Ectodermal cell (in vitro differentiated cells): ENCODE results near the gene CELSR3.

Experiments used
- H3K27ac ChIP-seq: 2 replicates; pipeline ENCODE4 v1.7.0; 2013; ENCODE audit warnings: mild to moderate bottlenecking, low read depth, low read length; ENCODE audit not compliant: insufficient read depth, poor library complexity, severe bottlenecking
- H3K27me3 ChIP-seq: 2 replicates; pipeline ENCODE4 v1.7.0; 2013; ENCODE audit warnings: mild to moderate bottlenecking, low read length; ENCODE audit not compliant: insufficient read depth, control insufficient read depth, poor library complexity, severe bottlenecking
- H3K36me3 ChIP-seq: one replicate; pipeline ENCODE4 v1.7.0; 2013; ENCODE audit warnings: low read length; ENCODE audit not compliant: control insufficient read depth, insufficient read depth
- H3K4me1 ChIP-seq: one replicate; pipeline ENCODE4 v1.7.0; 2013; ENCODE audit warnings: low read length; ENCODE audit not compliant: control insufficient read depth, insufficient read depth
- H3K4me3 ChIP-seq: 2 replicates; pipeline ENCODE4 v1.7.0; 2013; ENCODE audit warnings: low read depth, low read length, control low read depth; ENCODE audit not compliant: insufficient read depth
- H3K9me3 ChIP-seq: 2 replicates; pipeline ENCODE4 v1.7.0; 2013; ENCODE audit warnings: mild to moderate bottlenecking, low read length, moderate library complexity; ENCODE audit not compliant: control insufficient read depth
- WGBS, 2 experiments: methylation state at CpG; one replicate each; pipeline ENCODE4 v1.1.7; 2013; ENCODE audit warnings: missing lambda C conversion rate in 2 of 2; 5-methylcytosine and 5-hydroxymethylcytosine counted together

Gene CELSR3

DNA sequence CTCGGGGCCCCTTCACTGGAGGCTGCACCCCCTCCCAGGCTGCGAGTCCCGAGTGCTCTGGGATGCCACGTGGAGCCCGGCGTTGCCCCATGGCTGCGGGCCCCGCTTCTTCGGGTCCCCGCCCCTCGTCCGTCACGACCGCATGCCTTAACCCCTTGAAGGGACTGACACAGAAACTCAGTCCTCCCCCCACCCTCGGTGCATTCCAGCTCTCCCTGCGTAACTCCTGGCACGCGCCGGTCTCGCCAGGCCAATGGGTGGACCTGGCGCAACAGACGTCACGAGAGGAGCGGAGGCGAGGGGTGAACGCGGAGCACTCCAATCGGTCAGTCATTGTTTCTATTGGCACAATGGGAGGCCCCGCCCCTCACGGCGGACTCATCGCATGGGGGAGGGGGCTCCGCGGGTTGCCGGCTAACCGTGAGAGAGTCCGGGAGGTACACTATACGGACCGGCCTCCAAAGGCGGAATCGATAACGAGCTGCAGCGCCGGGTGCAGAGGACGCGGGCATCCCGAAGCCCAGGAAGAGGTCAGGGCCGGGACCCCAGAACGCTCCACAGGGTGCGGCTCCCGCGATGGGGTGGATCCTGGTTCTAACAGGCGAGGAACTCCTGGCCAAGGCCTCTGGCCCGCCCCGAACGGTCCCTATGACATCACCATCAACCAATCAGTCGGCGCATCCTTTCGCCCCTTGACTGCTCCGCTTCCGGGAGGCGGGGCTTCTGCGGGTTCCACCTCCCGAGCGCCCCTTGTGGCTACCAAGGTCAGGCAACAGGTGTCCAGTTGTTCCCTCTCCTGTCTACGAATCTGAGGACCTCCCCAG lies 1.0 kb upstream of the CELSR3 start:
- H3K27ac ChIP-seq: peak overlapping the region; percentile 100
- H3K9me3 ChIP-seq: no peaks in the 10 kb centered on the region
- peaks cover 17% of the 10 kb centered on the region for H3K36me3 ChIP-seq
- H3K4me1 ChIP-seq: peaks cover 9% of the 10 kb centered on the region
- peak overlapping the region; percentile 74 for H3K4me3 ChIP-seq
- H3K27me3 ChIP-seq: no peaks in the 10 kb centered on the region
- 0% methylated on average over 66 of the region's 66 CpGs for WGBS, 2 experiments

DNA sequence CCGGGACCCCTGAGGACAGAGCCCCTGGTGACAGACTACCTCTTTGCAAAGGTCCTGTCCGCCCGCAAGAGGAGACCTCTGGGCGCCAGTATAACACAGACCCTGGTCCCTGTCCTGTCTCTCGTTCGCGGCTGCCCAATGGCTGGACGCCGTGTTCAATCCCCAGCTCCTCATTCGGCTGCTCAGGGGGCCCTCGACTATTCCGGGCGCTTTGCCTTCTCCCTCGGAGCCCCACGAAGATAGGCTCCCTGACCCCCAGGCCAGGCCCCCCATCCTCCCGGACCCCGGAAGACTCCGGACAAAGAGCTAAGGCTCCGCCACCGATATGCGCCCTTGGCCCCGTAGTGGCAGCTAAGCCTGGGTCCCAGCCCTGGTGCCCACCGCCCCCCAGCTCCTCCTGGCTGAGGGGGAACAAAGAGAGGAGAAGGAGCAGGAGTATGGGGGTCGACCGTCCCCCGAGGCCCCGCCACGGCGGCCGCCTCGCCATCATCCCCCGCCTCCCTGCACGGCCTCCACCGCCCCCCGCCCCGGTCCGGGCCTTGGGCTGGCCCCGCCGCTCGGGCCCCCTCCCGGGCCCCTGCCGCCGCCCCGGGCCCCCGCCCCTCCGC lies 437 bp downstream of the CELSR3 start:
- peak overlapping the region; percentile 50 for H3K27ac ChIP-seq
- peaks cover 17% of the 10 kb centered on the region for H3K36me3 ChIP-seq
- no peaks in the 10 kb centered on the region for H3K27me3 ChIP-seq
- H3K9me3 ChIP-seq: no peaks in the 10 kb centered on the region
- WGBS, 2 experiments: 2% methylated on average over 44 to 46 of the region's 46 CpGs
- H3K4me1 ChIP-seq: peaks cover 9% of the 10 kb centered on the region
- peak overlapping the region; percentile 74 for H3K4me3 ChIP-seq

DNA sequence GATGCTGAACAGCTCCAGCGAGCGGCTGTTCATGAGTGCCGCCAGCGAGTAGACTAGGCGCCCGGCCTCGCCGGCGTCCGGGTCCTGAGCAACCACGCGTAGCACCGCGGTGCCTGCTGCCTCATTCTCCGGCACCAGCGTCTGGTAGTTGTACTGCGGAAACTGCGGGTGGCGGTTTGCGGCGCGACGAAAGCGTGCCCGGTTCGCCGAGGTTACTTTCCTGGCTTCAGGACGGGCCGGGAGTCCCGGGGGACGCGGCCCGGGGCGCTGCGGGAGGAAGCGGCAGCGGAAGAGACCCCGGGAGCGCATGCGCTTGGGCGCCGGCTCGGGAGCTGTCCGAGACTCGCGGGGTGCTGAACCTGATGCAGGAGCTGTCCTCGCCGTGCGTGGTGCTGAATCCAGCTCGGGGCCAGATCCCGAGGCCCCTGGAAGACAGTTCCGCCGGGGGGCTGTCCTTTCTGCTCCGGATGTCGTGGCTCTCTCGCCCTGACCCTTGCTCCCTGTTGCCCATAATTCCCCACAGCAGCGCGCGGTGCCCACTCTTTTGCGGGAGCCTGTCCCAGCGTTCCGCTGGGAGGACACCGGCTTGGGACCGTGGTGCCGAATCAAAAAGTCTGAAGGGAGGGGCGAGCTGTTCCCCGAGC lies 1.1 kb downstream of the CELSR3 start:
- H3K36me3 ChIP-seq: peaks cover 14% of the 10 kb centered on the region
- WGBS, 2 experiments: 9% methylated on average over 67 of the region's 67 CpGs

DNA sequence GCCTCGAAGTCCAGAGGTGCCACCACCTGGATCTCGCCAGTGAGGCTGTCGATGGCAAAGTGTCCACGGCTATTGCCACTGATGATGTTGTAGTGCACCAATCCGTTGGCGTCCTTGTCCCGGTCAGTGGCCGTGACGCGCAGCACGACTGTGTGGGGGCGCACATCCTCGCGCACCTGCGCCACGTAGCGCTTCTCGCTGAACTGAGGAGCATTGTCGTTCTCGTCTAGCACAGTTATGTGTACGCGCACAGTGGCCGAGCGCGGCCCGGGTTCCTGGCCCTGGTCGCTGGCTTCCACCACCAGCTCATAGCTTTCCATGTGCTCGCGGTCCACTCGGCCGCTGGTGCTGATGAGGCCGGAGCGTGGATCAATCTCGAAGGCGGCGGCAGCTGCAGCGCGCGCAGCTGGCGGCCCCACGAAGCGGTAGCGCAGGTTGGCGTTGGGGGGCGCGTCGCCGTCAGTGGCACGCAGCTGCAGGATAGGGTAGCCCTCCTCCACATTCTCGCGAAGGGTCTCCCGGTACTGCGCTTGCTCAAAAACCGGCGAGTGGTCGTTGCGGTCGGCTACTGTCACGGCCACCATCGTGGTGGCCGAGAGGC lies 1.8 kb downstream of the CELSR3 start:
- 96% methylated on average over 61 of the region's 61 CpGs for WGBS, 2 experiments
- no peak overlapping the region for H3K4me3 ChIP-seq
- H3K36me3 ChIP-seq: peaks cover 14% of the 10 kb centered on the region
- no peak overlapping the region for H3K27ac ChIP-seq
- H3K27me3 ChIP-seq: no peaks in the 10 kb centered on the region
- peaks cover 9% of the 10 kb centered on the region for H3K4me1 ChIP-seq
- H3K9me3 ChIP-seq: no peaks in the 10 kb centered on the region

More for the DNA sequence above, 1.1 kb downstream of the CELSR3 start:
- H3K27ac ChIP-seq: peak overlapping the region; percentile 50
- no peaks in the 10 kb centered on the region for H3K9me3 ChIP-seq
- H3K4me1 ChIP-seq: peaks cover 9% of the 10 kb centered on the region
- H3K27me3 ChIP-seq: no peaks in the 10 kb centered on the region
- peak overlapping the region; percentile 74 for H3K4me3 ChIP-seq

DNA sequence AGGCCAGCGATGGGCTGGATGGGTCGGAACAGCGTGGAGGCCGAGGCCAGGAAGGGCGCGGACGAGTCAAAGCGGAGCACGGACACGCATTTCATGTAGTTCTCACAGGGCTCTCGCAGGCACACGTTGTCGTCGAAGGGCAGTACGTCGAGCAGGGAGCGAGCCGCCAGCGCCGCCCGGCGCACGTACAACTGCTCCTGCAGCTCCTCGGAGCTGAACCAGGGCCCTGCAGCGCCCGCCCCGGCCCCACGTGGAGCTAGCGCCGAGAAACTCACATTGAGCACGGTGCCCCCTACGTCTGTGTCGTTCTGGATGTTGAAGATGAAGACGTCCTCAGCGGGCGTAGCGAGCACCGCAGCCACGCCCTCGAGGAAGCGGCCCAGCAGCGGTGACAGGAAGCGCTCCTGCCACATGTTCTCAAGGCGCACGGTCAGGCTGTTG lies 5.8 kb downstream of the CELSR3 start:
- no peak overlapping the region for H3K4me3 ChIP-seq
- peaks cover 3% of the 10 kb centered on the region for H3K4me1 ChIP-seq
- no peak overlapping the region for H3K27ac ChIP-seq
- H3K36me3 ChIP-seq: peaks cover 24% of the 10 kb centered on the region
- no peaks in the 10 kb centered on the region for H3K9me3 ChIP-seq
- H3K27me3 ChIP-seq: peaks cover 3% of the 10 kb centered on the region
- WGBS, 2 experiments: 94% methylated on average over 45 of the region's 45 CpGs

DNA sequence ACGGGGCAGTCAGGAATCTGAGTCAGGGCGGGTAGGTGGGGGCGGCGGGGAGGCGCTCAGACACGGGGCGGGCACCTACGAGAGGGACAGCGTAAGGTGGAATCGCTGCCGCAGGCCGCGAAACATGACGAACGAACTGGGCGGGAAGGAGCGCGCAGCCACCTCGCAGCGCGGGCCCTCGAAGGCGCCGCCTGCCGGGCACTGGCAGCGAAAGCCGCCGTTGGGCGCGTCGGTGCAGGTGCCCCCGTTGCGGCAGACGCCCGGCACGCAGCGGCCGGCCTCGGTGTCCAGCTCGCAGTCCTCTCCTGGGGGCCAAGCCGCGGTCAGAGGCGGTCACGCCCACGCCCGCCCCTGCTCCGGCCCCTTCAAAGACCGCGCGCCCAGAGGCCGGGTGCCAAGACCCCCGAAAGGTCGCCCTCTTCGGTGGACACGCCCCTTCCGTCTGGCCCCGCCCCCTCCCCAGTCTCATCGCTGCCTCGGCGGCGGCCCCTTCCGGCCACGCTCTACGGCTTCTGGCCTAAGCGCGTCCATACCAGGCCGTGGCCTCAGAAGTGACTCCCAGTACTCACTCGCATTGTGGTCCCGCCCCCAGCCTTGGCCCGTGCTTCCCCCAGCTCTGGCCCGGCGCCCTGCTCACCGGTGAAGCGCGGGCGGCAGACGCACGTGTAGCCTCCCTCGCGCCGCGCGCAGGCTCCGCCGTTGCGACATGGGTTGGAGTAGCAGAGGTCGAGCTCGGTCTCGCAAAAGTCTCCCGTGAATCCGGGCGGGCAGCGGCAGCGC lies 6.4 kb downstream of the CELSR3 start:
- no peaks in the 10 kb centered on the region for H3K9me3 ChIP-seq
- peaks cover 3% of the 10 kb centered on the region for H3K4me1 ChIP-seq
- H3K27ac ChIP-seq: no peak overlapping the region
- peaks cover 3% of the 10 kb centered on the region for H3K27me3 ChIP-seq
- H3K4me3 ChIP-seq: peak overlapping the region; percentile 41
- peaks cover 30% of the 10 kb centered on the region for H3K36me3 ChIP-seq
- 23 to 24% methylated on average over 94 of the region's 94 CpGs for WGBS, 2 experiments

DNA sequence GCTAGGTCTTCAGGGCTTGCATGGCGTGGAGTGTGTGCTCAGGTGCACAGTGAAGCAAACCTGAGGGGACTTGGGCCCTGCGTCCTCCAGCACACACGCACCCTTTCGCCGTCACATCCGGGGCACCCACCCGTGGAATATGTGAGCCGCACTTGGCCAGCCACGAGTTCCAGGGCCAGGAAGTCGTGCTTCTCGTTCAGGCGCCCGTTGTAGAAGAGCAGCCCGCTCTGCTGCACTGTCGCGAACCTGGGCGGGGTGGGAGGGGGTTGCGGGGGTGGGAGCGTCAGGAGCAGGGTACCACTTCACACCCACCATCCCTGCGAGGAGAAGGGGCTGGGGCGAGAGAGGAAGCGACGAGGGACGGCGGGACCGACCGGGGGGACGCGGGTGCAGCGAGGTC lies 7.1 kb downstream of the CELSR3 start:
- H3K9me3 ChIP-seq: no peaks in the 10 kb centered on the region
- WGBS, 2 experiments: 37 to 39% methylated on average over 30 of the region's 30 CpGs
- H3K4me3 ChIP-seq: peak overlapping the region; percentile 41
- H3K4me1 ChIP-seq: peaks cover 3% of the 10 kb centered on the region
- H3K36me3 ChIP-seq: peaks cover 30% of the 10 kb centered on the region
- H3K27me3 ChIP-seq: peaks cover 3% of the 10 kb centered on the region
- no peak overlapping the region for H3K27ac ChIP-seq

DNA sequence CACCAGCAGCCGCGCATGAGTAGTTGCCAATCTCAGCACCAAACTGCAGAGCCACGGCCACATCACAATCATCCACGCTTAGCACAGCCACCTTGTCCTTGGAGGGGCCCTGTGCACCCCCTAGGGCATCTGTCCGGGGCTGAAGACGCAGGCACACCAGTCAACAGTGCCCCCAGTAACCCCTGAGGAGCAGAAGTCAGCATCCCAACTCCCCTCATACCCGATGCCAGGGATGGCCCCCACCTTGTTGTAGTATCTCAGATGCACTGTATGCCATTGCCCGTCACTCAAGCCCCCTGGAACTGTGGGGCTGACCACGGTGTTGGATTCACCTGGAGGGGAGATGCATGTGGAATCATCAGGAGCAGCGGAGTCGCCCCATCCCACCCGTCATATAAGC lies 7.6 kb downstream of the CELSR3 start:
- Histone ChIP-seq H3K36me3 (peaks cover 29% of the 10 kb centered on the region), H3K4me3 (no peak overlapping the region), H3K27ac (no peak overlapping the region), H3K27me3 (peaks cover 3% of the 10 kb centered on the region), H3K9me3 (no peaks in the 10 kb centered on the region), H3K4me1 (peaks cover 3% of the 10 kb centered on the region)
- 96% methylated on average over 12 of the region's 12 CpGs for WGBS, 2 experiments

DNA sequence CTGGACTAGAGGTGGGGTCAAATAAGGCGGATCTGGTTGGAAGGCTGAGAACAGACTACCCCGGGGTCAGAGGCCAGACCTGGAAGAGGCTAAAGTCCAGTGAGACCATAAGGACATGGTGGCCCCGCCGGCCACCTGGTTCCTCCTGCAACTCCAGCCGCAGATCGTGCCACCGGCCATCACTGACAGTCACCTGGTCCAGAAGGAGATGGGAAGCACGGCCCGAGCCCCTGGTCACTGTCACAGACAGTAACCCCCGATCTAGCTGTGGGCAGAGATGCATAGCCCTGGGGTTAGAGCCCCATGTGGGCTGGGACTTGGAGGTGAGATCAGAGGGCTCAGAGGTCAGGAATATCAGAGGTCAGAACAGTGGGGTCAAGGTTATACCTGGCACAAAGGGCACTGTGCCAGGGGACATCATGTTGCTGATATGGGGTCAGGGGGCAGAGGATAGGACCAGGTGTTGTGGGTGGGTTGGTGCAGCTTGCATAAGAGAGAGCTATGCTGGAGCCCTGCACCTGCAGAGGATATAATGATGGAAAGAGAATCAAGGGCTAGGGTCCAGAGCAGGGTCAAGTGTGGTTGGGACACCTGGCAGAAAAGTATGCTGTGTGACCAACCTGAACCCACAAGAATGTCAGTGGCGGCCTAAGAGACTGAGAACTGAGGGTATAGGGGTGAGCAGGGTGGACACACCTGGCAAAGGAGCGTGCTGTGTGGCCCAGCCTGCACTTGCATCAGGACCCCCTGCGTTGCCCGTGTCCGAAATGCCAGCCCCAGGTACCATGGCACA lies 9.6 kb downstream of the CELSR3 start:
- no peak overlapping the region for H3K27ac ChIP-seq
- H3K4me1 ChIP-seq: peaks cover 3% of the 10 kb centered on the region
- WGBS, 2 experiments: 95 to 96% methylated on average over 15 of the region's 15 CpGs
- peaks cover 3% of the 10 kb centered on the region for H3K27me3 ChIP-seq
- no peak overlapping the region for H3K4me3 ChIP-seq
- H3K36me3 ChIP-seq: peaks cover 23% of the 10 kb centered on the region
- H3K9me3 ChIP-seq: no peaks in the 10 kb centered on the region
